NT2/D1 (cell line): ENCODE data around the gene ZNF599.

ENCODE experiments used
- DNase-seq: peaks from one replicate; pipeline ENCODE4 v3.0.0-alpha.2; 2011; ENCODE audit warnings: low read depth, low spot score
- H3K27me3 ChIP-seq: 2 replicates; pipeline ENCODE4 v1.6.0; 2011; ENCODE audit warnings: mild to moderate bottlenecking; ENCODE audit not compliant: insufficient read length, insufficient read depth
- H3K36me3 ChIP-seq: 2 replicates; pipeline ENCODE4 v1.6.1; 2011; ENCODE audit warnings: mild to moderate bottlenecking, low read length, mixed read lengths; ENCODE audit not compliant: insufficient read depth, insufficient read length
- H3K4me1 ChIP-seq: 2 replicates; pipeline ENCODE4 v1.5.1; 2011; ENCODE audit not compliant: insufficient read depth, insufficient read length
- H3K4me3 ChIP-seq: 2 replicates; pipeline ENCODE4 v1.5.1; 2011; ENCODE audit warnings: low read depth; ENCODE audit not compliant: insufficient read length
- H3K9ac ChIP-seq: 2 replicates; pipeline ENCODE4 v1.6.0; 2011; ENCODE audit warnings: low read depth; ENCODE audit not compliant: insufficient read length
- H3K9me3 ChIP-seq: 2 replicates; pipeline ENCODE4 v1.5.1; 2011; ENCODE audit warnings: mild to moderate bottlenecking, low read length; ENCODE audit not compliant: insufficient read depth
- SUZ12 ChIP-seq: IDR thresholded peaks from 2 replicates; pipeline ENCODE4 v1.6.1; 2011; ENCODE audit not compliant: insufficient read length, insufficient read depth; ENCODE audit errors: extremely low read depth
- YY1 ChIP-seq: IDR thresholded peaks from 2 replicates; pipeline ENCODE4 v1.6.1; 2011; ENCODE audit not compliant: insufficient read length, insufficient read depth
- ZNF274 ChIP-seq: IDR thresholded peaks from 2 replicates; pipeline ENCODE4 v1.6.1; 2011; ENCODE audit warnings: mild to moderate bottlenecking, low read depth, low read length

Gene ZNF599

GRCh38 chr19:34794066-34794960 is 21.3 kb upstream of the ZNF599 start:
- Histone ChIP-seq H3K9ac (no peak overlapping the region), H3K27me3 (no peaks in the 10 kb centered on the region), H3K4me3 (no peak overlapping the region), H3K4me1 (no peaks in the 10 kb centered on the region), H3K36me3 (no peaks in the 10 kb centered on the region), H3K9me3 (no peaks in the 10 kb centered on the region; the same call in 1 of the 2 replicates)
- TF ChIP-seq YY1: no peak
- TF ChIP-seq SUZ12: no peak
- TF ChIP-seq ZNF274: no peak
- no peak for DNase-seq

- no peak overlapping the region for H3K4me3 ChIP-seq
- no peaks in the 10 kb centered on the region for H3K36me3 ChIP-seq
- TF ChIP-seq SUZ12 (no peak), YY1 (no peak), ZNF274 (no peak)
- no peak overlapping the region for H3K9ac ChIP-seq
- no peak for DNase-seq
- no peaks in the 10 kb centered on the region for H3K4me1 ChIP-seq
- H3K9me3 ChIP-seq: no peaks in the 10 kb centered on the region; the same call in 1 of the 2 replicates
- no peaks in the 10 kb centered on the region for H3K27me3 ChIP-seq
Observed at GRCh38 chr19:34793565-34793964, 20.6 kb upstream of the ZNF599 start.

- Histone ChIP-seq H3K4me3 (no peak overlapping the region), H3K27me3 (no peaks in the 10 kb centered on the region), H3K9me3 (no peaks in the 10 kb centered on the region), H3K36me3 (no peaks in the 10 kb centered on the region), H3K9ac (no peak overlapping the region), H3K4me1 (no peaks in the 10 kb centered on the region)
- no peak for DNase-seq
- no peak for TF ChIP-seq ZNF274
- no peak for TF ChIP-seq YY1
- no peak for TF ChIP-seq SUZ12
Observed at GRCh38 chr19:34788074-34788473, 15.1 kb upstream of the ZNF599 start.

GRCh38 chr19:34787059-34787824 is 14.2 kb upstream of the ZNF599 start:
- no peak for TF ChIP-seq SUZ12
- no peak for TF ChIP-seq ZNF274
- TF ChIP-seq YY1: no peak
- Histone ChIP-seq H3K4me3 (no peak overlapping the region), H3K27me3 (no peaks in the 10 kb centered on the region), H3K9me3 (no peaks in the 10 kb centered on the region), H3K36me3 (no peaks in the 10 kb centered on the region), H3K9ac (no peak overlapping the region), H3K4me1 (no peaks in the 10 kb centered on the region)
- no peak for DNase-seq

GRCh38 chr19:34786236-34786635 is 13.2 kb upstream of the ZNF599 start:
- no peak for TF ChIP-seq SUZ12
- TF ChIP-seq YY1: no peak
- no peak for TF ChIP-seq ZNF274
- Histone ChIP-seq H3K9ac (no peak overlapping the region), H3K9me3 (no peaks in the 10 kb centered on the region), H3K4me3 (no peak overlapping the region), H3K36me3 (no peaks in the 10 kb centered on the region), H3K4me1 (no peaks in the 10 kb centered on the region), H3K27me3 (no peaks in the 10 kb centered on the region)
- no peak for DNase-seq

- Histone ChIP-seq H3K9ac (no peak overlapping the region), H3K9me3 (peaks cover 6% of the 10 kb centered on the region; the same call in 1 of the 2 replicates), H3K36me3 (no peaks in the 10 kb centered on the region), H3K27me3 (peaks cover 3% of the 10 kb centered on the region), H3K4me1 (no peaks in the 10 kb centered on the region), H3K4me3 (no peak overlapping the region)
- TF ChIP-seq SUZ12 (no peak), YY1 (no peak), ZNF274 (no peak)
- DNase-seq: no peak
Observed at GRCh38 chr19:34779652-34780051, 6.6 kb upstream of the ZNF599 start.

- no peak overlapping the region for H3K9ac ChIP-seq
Observed at GRCh38 chr19:34778342-34778741, 5.3 kb upstream of the ZNF599 start.

More at GRCh38 chr19:34778342-34778741, 5.3 kb upstream of the ZNF599 start:
- DNase-seq: no peak
- TF ChIP-seq ZNF274 (no peak), SUZ12 (no peak), YY1 (no peak)
- Histone ChIP-seq H3K4me1 (no peaks in the 10 kb centered on the region), H3K36me3 (no peaks in the 10 kb centered on the region), H3K27me3 (peaks cover 3% of the 10 kb centered on the region), H3K4me3 (no peak overlapping the region), H3K9me3 (peaks cover 6% of the 10 kb centered on the region; the same call in 1 of the 2 replicates)
